Measurements from ENCODE around the gene RAPGEF4. TPM values are rescaled to one million over a fixed set of nuclear protein-coding genes. Genes with fewer than 3 reads are reported as not detected.
A peak's percentile ranks its signal among the peaks of the same experiment; 100 is the strongest.

The RAPGEF4 gene
- total RNA-seq, 1 experiment from 2014 or later: 0.59 TPM

GRCh38 chr2:172978063-172978383 lies 242.4 kb downstream of the RAPGEF4 start (continued):
- TF ChIP-seq TCF7L2 (IDR thresholded peaks at IDR 0.05; ENCODE audit: borderline replicate concordance, extremely low read depth, insufficient read depth, insufficient read length): no peak
- TF ChIP-seq POLR2AphosphoS5 (IDR thresholded peaks at IDR 0.05; ENCODE audit: low read depth, low read length): no peak
- no peak for TF ChIP-seq ZNF274 (IDR thresholded peaks at IDR 0.05; ENCODE audit: low read depth, low read length)

GRCh38 chr2:172985139-172985892 lies 249.7 kb downstream of the RAPGEF4 start:
- H3K27me3 ChIP-seq (ENCODE audit: insufficient read depth, low read length): peaks cover 3% of the 10 kb centered on the region; the same call in 1 of the 2 replicates
- DNase-seq (ENCODE audit: low read depth, low spot score): peak; percentile 4
- RAD21 ChIA-PET (ENCODE audit: low non-redundant PET in 1 of 2, low total read pairs in 2 of 2, uncharacterized antibody in 2 of 2, unreplicated experiment in 2 of 2): no interaction called here
- CTCF ChIA-PET: interaction anchor here (1.0 kb wide), 1 partner anchor 13 kb away, joined by 3 read pairs; no protein-coding TSS in a partner anchor
- H3K9ac ChIP-seq (ENCODE audit: low read length): no peak overlapping the region
- POLR2A ChIA-PET: no interaction called here
- H2AFZ ChIP-seq (ENCODE audit: low read depth, low read length, poor library complexity, severe bottlenecking): no peak overlapping the region
- H3K36me3 ChIP-seq (ENCODE audit: control insufficient read depth in 1 of 2, insufficient read depth in 2 of 2, low read length in 2 of 2): no peaks in the 10 kb centered on the region
- H3K9me3 ChIP-seq (ENCODE audit: control insufficient read depth in 1 of 2, insufficient read depth in 1 of 2, low read depth in 1 of 2, low read length in 2 of 2): no peaks in the 10 kb centered on the region
- peaks cover 0 to 10% of the 10 kb centered on the region in 2 experiments; a peak in 2 of 4 replicates for H3K4me1 ChIP-seq (ENCODE audit: control insufficient read depth in 1 of 2, insufficient read depth in 2 of 2, low read length in 2 of 2)
- peak overlapping the region; percentile 18; the same call in 1 of the 2 replicates for H3K4me2 ChIP-seq (ENCODE audit: low read length)
- ATAC-seq: peak; percentile 71
- H3K9me2 ChIP-seq (ENCODE audit: insufficient read depth): no peaks in the 10 kb centered on the region
- BruUV-seq (replicated peaks): no TSS peak
- H3K27ac ChIP-seq (ENCODE audit: low read depth, low read length): no peak overlapping the region
- H4K20me1 ChIP-seq (ENCODE audit: insufficient read depth): no peaks in the 10 kb centered on the region
- no peaks in the 10 kb centered on the region for H3K79me2 ChIP-seq (ENCODE audit: insufficient read depth, low read length)
- intact Hi-C loops (cut with micrococcal nuclease): no loop called here
- H3K4me3 ChIP-seq (replicated peaks in 1 of 2; ENCODE audit: low read depth in 1 of 2, low read length in 2 of 2): no peak overlapping the region
- no peak for TF ChIP-seq SIN3A (IDR thresholded peaks at IDR 0.05; ENCODE audit: low read depth)
- TF ChIP-seq CBX3 (IDR thresholded peaks at IDR 0.05; ENCODE audit: low read depth): peak; percentile 51; the same call in 1 of the 2 replicates
- TF ChIP-seq CTCF (IDR thresholded peaks at IDR 0.05 in 2 of 3, conservative IDR thresholded peaks at IDR 0.05 in 1 of 3; ENCODE audit: borderline replicate concordance in 1 of 3, insufficient read depth in 1 of 3, low read depth in 2 of 3, low read length in 2 of 3): no peak
- no peak for TF ChIP-seq POLR2A (IDR thresholded peaks at IDR 0.05; ENCODE audit: borderline replicate concordance, extremely low read depth, insufficient read depth, insufficient read length)
- TF ChIP-seq EZH2phosphoT487 (IDR thresholded peaks at IDR 0.05; ENCODE audit: borderline replicate concordance): no peak
- no peak for TF ChIP-seq EZH2 (IDR thresholded peaks at IDR 0.05)
- no peak for TF ChIP-seq TCF7L2 (IDR thresholded peaks at IDR 0.05; ENCODE audit: borderline replicate concordance, extremely low read depth, insufficient read depth, insufficient read length)
- no peak for TF ChIP-seq ATF3 (IDR thresholded peaks at IDR 0.05)
- no peak for TF ChIP-seq ZNF274 (IDR thresholded peaks at IDR 0.05; ENCODE audit: low read depth, low read length)
- TF ChIP-seq POLR2AphosphoS5 (IDR thresholded peaks at IDR 0.05; ENCODE audit: low read depth, low read length): no peak
- TF ChIP-seq ZFX (IDR thresholded peaks at IDR 0.05): no peak
- 0 out of 2 replicates have a peak, but pooled peaks have one; percentile 27 for TF ChIP-seq MAX (IDR thresholded peaks at IDR 0.05)
- TF ChIP-seq YY1 (IDR thresholded peaks at IDR 0.05; ENCODE audit: extremely low read depth, insufficient replicate concordance, low read depth, low read length): no peak
- TF ChIP-seq ELF1 (IDR thresholded peaks at IDR 0.05; ENCODE audit: borderline replicate concordance, low read depth): no peak
- no peak for TF ChIP-seq SRF (IDR thresholded peaks at IDR 0.05; ENCODE audit: low read depth)
- TF ChIP-seq FOSL1 (IDR thresholded peaks at IDR 0.05; ENCODE audit: low read depth): peak; percentile 27; the same call in 1 of the 2 replicates
- TF ChIP-seq REST (IDR thresholded peaks at IDR 0.05; ENCODE audit: low read depth): no peak
- no peak for TF ChIP-seq RAD21 (IDR thresholded peaks at IDR 0.05; ENCODE audit: low read depth)
- 0 out of 2 replicates have a peak, but pooled peaks have one; percentile 24 for TF ChIP-seq SP1 (IDR thresholded peaks at IDR 0.05; ENCODE audit: low read depth)
- no peak for TF ChIP-seq EGR1 (IDR thresholded peaks at IDR 0.05; ENCODE audit: low read depth)
